ENCODE measurements around the gene COQ8A.

DNA sequence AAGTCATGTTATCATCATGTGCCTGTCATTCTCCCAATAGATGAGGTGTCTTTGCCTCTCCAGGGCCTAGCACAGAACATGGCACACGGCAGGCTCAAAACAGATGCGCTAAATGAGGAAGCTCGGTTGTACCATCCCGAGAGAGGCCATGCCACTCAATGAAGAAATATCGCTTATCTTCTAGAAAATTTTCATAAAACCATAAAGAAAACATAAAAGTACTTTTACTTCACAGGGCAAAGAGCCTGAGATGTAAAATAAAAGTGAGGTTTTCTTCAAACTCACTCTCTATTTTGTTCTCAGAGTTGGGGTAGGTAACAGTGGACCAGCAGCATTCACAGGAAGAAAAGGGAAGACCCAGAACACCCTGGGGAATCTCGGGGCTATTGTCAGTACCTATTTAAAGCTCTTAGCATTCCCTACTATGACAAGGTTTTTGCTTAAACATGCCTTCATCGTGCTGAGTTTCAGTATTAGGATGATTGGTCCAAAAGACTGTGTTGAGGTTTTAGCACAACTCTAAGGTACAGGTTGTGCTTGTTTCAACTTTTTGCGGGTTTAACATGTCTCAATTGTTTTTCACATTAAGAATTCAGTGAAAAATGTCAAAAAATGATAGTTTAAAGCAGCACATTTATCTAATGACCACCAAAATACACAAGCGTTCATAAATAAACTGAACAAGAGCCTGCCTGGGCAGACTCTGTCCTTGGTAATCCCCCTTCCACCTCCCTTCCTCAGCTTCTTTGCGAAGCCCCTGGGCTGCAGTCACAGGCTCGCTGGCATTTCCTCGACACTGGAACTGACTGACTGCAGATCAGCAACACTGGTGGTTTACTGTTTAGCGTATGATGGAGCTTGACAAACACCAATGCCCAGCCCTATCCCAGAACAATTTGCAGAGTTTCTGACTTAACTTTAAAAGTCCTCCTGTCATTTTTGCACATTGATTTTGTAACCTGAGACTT lies 55.6 kb downstream of the COQ8A start:
- TF ChIP-seq ZNF274 (IDR thresholded peaks at IDR 0.05; ENCODE audit: low read depth, low read length) = no peak
- no peak for TF ChIP-seq SUZ12 (IDR thresholded peaks at IDR 0.05; ENCODE audit: extremely low read depth, insufficient read depth, insufficient read length)
